Activated B cell treated with CpG ODN at 0.5 μM for 24 hours (primary cell): ENCODE results near the gene NETO2. TPM values are rescaled to one million over a fixed set of nuclear protein-coding genes. Genes with fewer than 3 reads are reported as not detected.

Experiments
- ATAC-seq: fragments of 200-7000 bp; cut with Tn5 transposase; one replicate; pipeline ENCODE4 v1.10.0; 2021; ENCODE audit warnings: low read depth, mild to moderate bottlenecking, moderate library complexity
- CTCF ChIA-PET: fragments of 350-600 bp; sonication (Branson Sonifier 250); formaldehyde crosslinking; loops from one replicate; lab custom pipeline; 2021; ENCODE audit warnings: antibody characterized with exemption; lab: Charles Lee
- POLR2A ChIA-PET: fragments of 350-600 bp; sonication (Branson Sonifier 250); formaldehyde crosslinking; loops from one replicate; lab custom pipeline; 2021; ENCODE audit warnings: antibody characterized with exemption; lab: Charles Lee
- DNase-seq: peaks from one replicate; pipeline ENCODE4 v3.0.0; 2022
- H3K27ac Mint-ChIP-seq: one replicate; pipeline ENCODE4 v1.8.0; 2020; ENCODE audit warnings: mixed read lengths
- H3K27me3 Mint-ChIP-seq: one replicate; pipeline ENCODE4 v1.8.0; 2021; ENCODE audit warnings: mixed read lengths
- H3K36me3 Mint-ChIP-seq: one replicate; pipeline ENCODE4 v1.8.0; 2021; ENCODE audit warnings: low read depth, mixed read lengths
- H3K4me1 Mint-ChIP-seq: one replicate; pipeline ENCODE4 v1.8.0; 2021; ENCODE audit warnings: mixed read lengths
- H3K4me3 Mint-ChIP-seq: one replicate; pipeline ENCODE4 v1.8.0; 2020; ENCODE audit warnings: mild to moderate bottlenecking, mixed read lengths
- H3K9me3 Mint-ChIP-seq: one replicate; pipeline ENCODE4 v1.8.0; 2020; ENCODE audit warnings: mixed read lengths
- intact Hi-C: fragments of 100-400 bp; cut with micrococcal nuclease; formaldehyde crosslinking; loops from one replicate; pipeline ENCODE4 v1.15.1; 2024
- total RNA-seq: library from RNA; stranded (reverse); gene quantifications from 2 replicates; pipeline ENCODE4 v1.2.3, GENCODE V29; 2022
- TF ChIP-seq, protein P1 (sequence below): fragments of 200-600 bp; IDR thresholded peaks from one replicate; pipeline ENCODE4 v1.8.0; 2022; ENCODE audit warnings: antibody characterized with exemption, mild to moderate bottlenecking

NETO2 gene
- total RNA-seq, 1 donor from 2014 or later = 8.8 TPM

GRCh38 chr16:47054306-47054705 is 89.4 kb downstream of the NETO2 start:
- Mint-ChIP-seq H3K9me3 (no peaks in the 10 kb centered on the region), H3K4me3 (no peak overlapping the region), H3K4me1 (no peaks in the 10 kb centered on the region), H3K27ac (no peak overlapping the region), H3K27me3 (no peaks in the 10 kb centered on the region), H3K36me3 (no peaks in the 10 kb centered on the region)
- no peak for ATAC-seq
- TF ChIP-seq, protein P1, sequence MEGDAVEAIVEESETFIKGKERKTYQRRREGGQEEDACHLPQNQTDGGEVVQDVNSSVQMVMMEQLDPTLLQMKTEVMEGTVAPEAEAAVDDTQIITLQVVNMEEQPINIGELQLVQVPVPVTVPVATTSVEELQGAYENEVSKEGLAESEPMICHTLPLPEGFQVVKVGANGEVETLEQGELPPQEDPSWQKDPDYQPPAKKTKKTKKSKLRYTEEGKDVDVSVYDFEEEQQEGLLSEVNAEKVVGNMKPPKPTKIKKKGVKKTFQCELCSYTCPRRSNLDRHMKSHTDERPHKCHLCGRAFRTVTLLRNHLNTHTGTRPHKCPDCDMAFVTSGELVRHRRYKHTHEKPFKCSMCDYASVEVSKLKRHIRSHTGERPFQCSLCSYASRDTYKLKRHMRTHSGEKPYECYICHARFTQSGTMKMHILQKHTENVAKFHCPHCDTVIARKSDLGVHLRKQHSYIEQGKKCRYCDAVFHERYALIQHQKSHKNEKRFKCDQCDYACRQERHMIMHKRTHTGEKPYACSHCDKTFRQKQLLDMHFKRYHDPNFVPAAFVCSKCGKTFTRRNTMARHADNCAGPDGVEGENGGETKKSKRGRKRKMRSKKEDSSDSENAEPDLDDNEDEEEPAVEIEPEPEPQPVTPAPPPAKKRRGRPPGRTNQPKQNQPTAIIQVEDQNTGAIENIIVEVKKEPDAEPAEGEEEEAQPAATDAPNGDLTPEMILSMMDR = no peak
- POLR2A ChIA-PET = no interaction called here
- CTCF ChIA-PET = no interaction called here
- no peak for DNase-seq
- intact Hi-C loops = no loop called here

- POLR2A ChIA-PET = no interaction called here
- TF ChIP-seq, protein P1 = no peak
- Mint-ChIP-seq H3K9me3 (no peaks in the 10 kb centered on the region), H3K4me1 (no peaks in the 10 kb centered on the region), H3K27me3 (no peaks in the 10 kb centered on the region), H3K27ac (no peak overlapping the region), H3K36me3 (no peaks in the 10 kb centered on the region), H3K4me3 (no peak overlapping the region)
- CTCF ChIA-PET = no interaction called here
- ATAC-seq = no peak
- intact Hi-C loops = no loop called here
- no peak for DNase-seq
Measured at GRCh38 chr16:47053895-47054294, 89.8 kb downstream of the NETO2 start.

- Mint-ChIP-seq H3K27ac (no peak overlapping the region), H3K9me3 (no peaks in the 10 kb centered on the region), H3K4me1 (peaks cover 2% of the 10 kb centered on the region), H3K27me3 (no peaks in the 10 kb centered on the region), H3K4me3 (no peak overlapping the region), H3K36me3 (no peaks in the 10 kb centered on the region)
- DNase-seq (no peak), ATAC-seq (no peak)
- ChIA-PET POLR2A (no interaction called here), CTCF (no interaction called here)
- intact Hi-C loops = no loop called here
- TF ChIP-seq, protein P1 = no peak
Measured at GRCh38 chr16:47052666-47053640, 90.8 kb downstream of the NETO2 start.

DNA sequence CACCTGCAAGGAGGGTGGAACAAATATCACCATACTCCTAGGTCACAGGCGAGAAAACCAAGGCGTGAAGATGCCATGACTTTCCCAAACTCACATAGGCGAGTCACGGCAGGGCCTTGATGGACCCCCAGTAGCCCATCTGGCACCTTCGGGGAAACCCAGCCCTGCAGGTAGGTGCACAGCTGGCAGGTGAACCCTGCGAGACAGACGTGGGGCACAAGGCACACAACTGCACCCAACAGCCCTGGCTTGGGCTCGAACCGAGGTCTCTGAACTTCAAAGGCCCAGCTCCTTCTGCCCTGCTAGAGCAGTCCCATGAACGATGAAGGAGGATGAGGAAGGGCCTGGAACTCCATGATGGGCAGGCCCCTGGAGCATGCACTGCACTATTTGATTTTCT is 92.7 kb downstream of the NETO2 start:
- Mint-ChIP-seq H3K9me3 (no peaks in the 10 kb centered on the region), H3K4me3 (no peak overlapping the region), H3K27ac (no peak overlapping the region), H3K36me3 (no peaks in the 10 kb centered on the region), H3K4me1 (peaks cover 16% of the 10 kb centered on the region), H3K27me3 (no peaks in the 10 kb centered on the region)
- TF ChIP-seq, protein P1 = no peak
- intact Hi-C loops = no loop called here
- ATAC-seq (no peak), DNase-seq (no peak)
- POLR2A ChIA-PET = no interaction called here
- CTCF ChIA-PET = no interaction called here

DNA sequence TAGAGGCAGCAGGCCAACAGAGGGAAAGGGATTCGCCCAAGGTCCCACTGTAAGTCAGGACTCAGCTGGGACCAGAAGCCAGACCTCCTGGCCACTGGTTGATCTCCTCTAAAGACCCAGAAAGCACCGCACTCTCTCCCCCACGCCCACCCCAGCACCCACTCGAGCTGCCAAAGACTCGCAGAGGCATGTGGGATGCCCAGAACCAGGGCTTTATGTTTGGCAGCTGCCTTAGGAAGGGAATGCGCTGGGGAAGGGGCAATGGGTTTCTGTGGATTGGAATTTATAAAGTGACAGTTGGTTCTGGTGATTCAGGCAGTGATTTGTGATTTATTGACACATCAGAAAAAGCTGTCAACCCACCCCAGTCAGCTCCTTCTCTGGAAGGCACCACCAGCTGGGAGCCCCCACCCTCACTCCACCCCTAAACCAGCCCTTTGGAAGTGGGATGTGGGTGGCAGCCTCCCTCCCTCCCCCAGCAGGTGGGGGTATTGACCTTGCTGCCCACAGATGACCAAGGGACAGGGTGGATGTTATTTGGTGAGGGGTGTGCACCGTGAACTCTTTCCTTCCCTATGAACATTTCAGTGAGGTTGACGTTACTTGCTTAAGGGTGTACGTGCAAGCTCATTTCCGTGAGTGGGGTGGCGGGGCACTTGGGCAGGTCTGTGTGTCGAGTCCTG is 93.7 kb downstream of the NETO2 start:
- no peaks in the 10 kb centered on the region for H3K27me3 Mint-ChIP-seq
- intact Hi-C loops = no loop called here
- no peak overlapping the region for H3K27ac Mint-ChIP-seq
- H3K9me3 Mint-ChIP-seq = no peaks in the 10 kb centered on the region
- H3K4me3 Mint-ChIP-seq = no peak overlapping the region
- no peaks in the 10 kb centered on the region for H3K36me3 Mint-ChIP-seq
- CTCF ChIA-PET = interaction anchor here (0.8 kb wide), 1 partner anchor 13 kb away, joined by 3 read pairs; no protein-coding TSS in a partner anchor
- TF ChIP-seq, protein P1 = no peak
- H3K4me1 Mint-ChIP-seq = peaks cover 25% of the 10 kb centered on the region
- POLR2A ChIA-PET = no interaction called here
- no peak for ATAC-seq
- no peak for DNase-seq
